Endothelial cell of umbilical vein (primary cell): ENCODE measurements around the gene ARRDC2. TPM values are rescaled to one million over a fixed set of nuclear protein-coding genes. Genes with fewer than 3 reads are reported as not detected.

Experiments used
- polyA plus RNA-seq, 4 experiments: library from polyadenylated mRNA; depleted of rRNA in 3 of 4; stranded (reverse) in 3 of 4; unstranded in 1 of 4; fragments of >200 nt; gene quantifications; 2 replicates each; pipeline versions ENCODE4 v1.2.1 to v1.2.3, GENCODE V29; 2011 to 2012; ENCODE audit warnings: missing spikeins in 1 of 4
- small RNA-seq: library from RNA; depleted of rRNA; stranded (forward); fragments of <200 nt; gene quantifications from one replicate; pipeline ENCODE3, GENCODE V24; 2012; ENCODE audit warnings: low replicate concordance, low read depth; ENCODE audit not compliant: insufficient read depth, insufficient read length
- total RNA-seq: library from RNA; stranded (reverse); gene quantifications from 2 replicates; pipeline ENCODE4 v1.2.3, GENCODE V29; 2021

The ARRDC2 gene
- total and polyA plus RNA-seq, 2 donors (not counting 3 experiments of a cell fraction or from before 2014, with no cell fraction given), result 10.2 to 17.4 TPM

Small RNAs within 50 kb of the gene (small RNA-seq; reads per million reads assigned to genes)
- not detected for gene RNA5SP468

Other genes with a start within 250 kb of the ARRDC2 start
- not detected in 2 replicates for gene B3GNT3, start 213.0 kb upstream of the ARRDC2 start, total RNA-seq
- gene B3GNT3, start 213.0 kb upstream of the ARRDC2 start, polyA plus RNA-seq, result 0.10 TPM in 1 of 2 replicates, not detected in the other
- not detected in 2 replicates for gene INSL3, start 186.7 kb upstream of the ARRDC2 start, total RNA-seq
- gene INSL3, start 186.7 kb upstream of the ARRDC2 start, polyA plus RNA-seq, result not detected in 2 replicates
- 3.1 and 3.4 TPM in 2 replicates for gene JAK3, start 160.2 kb upstream of the ARRDC2 start, total RNA-seq
- 3.8 and 5.1 TPM in 2 replicates for gene JAK3, start 160.2 kb upstream of the ARRDC2 start, polyA plus RNA-seq
- gene RPL18A, start 148.3 kb upstream of the ARRDC2 start, total RNA-seq, result 1,947 and 1,970 TPM in 2 replicates
- 2,869 and 3,230 TPM in 2 replicates for gene RPL18A, start 148.3 kb upstream of the ARRDC2 start, polyA plus RNA-seq
- gene SLC5A5, start 136.2 kb upstream of the ARRDC2 start, total RNA-seq, result not detected in 2 replicates
- not detected in 2 replicates for gene SLC5A5, start 136.2 kb upstream of the ARRDC2 start, polyA plus RNA-seq
- 115 and 123 TPM in 2 replicates for gene CCDC124, start 75.2 kb upstream of the ARRDC2 start, total RNA-seq
- gene CCDC124, start 75.2 kb upstream of the ARRDC2 start, polyA plus RNA-seq, result 101 and 128 TPM in 2 replicates
- 0.32 and 0.80 TPM in 2 replicates for gene KCNN1, start 41.1 kb upstream of the ARRDC2 start, total RNA-seq
- gene KCNN1, start 41.1 kb upstream of the ARRDC2 start, polyA plus RNA-seq, result 0.18 TPM in 2 replicates
- not detected in 2 replicates for gene IL12RB1, start 78.8 kb downstream of the ARRDC2 start, total RNA-seq
- gene IL12RB1, start 78.8 kb downstream of the ARRDC2 start, polyA plus RNA-seq, result not detected in 2 replicates
- gene MAST3, start 89.6 kb downstream of the ARRDC2 start, total RNA-seq, result 2.7 and 4.2 TPM in 2 replicates
- 1.5 TPM in 2 replicates for gene MAST3, start 89.6 kb downstream of the ARRDC2 start, polyA plus RNA-seq
- 14.4 and 15.2 TPM in 2 replicates for gene PIK3R2, start 145.0 kb downstream of the ARRDC2 start, total RNA-seq
- gene PIK3R2, start 145.0 kb downstream of the ARRDC2 start, polyA plus RNA-seq, result 7.5 and 8.1 TPM in 2 replicates
- 0.74 and 1.1 TPM in 2 replicates for gene IFI30, start 165.6 kb downstream of the ARRDC2 start, total RNA-seq
- gene IFI30, start 165.6 kb downstream of the ARRDC2 start, polyA plus RNA-seq, result 1.6 and 2.1 TPM in 2 replicates
- 13.8 and 16.1 TPM in 2 replicates for gene MPV17L2, start 185.0 kb downstream of the ARRDC2 start, total RNA-seq
- 27.6 and 38.4 TPM in 2 replicates for gene MPV17L2, start 185.0 kb downstream of the ARRDC2 start, polyA plus RNA-seq
- 0.88 and 1.9 TPM in 2 replicates for gene RAB3A, start 195.9 kb downstream of the ARRDC2 start, total RNA-seq
- gene RAB3A, start 195.9 kb downstream of the ARRDC2 start, polyA plus RNA-seq, result 0.86 and 0.90 TPM in 2 replicates
- 0.76 and 0.97 TPM in 2 replicates for gene PDE4C, start 218.3 kb downstream of the ARRDC2 start, total RNA-seq
- 0.13 and 0.29 TPM in 2 replicates for gene PDE4C, start 218.3 kb downstream of the ARRDC2 start, polyA plus RNA-seq